Activated naive CD4-positive, alpha-beta T cell treated with anti-CD3 and anti-CD28 coated beads, Interleukin-2, amount 50 U/mL, for 24 hours (primary cell): ENCODE results near the gene AFF2.

Experiments
- H3K27ac Mint-ChIP-seq: one replicate; pipeline ENCODE4 v1.8.0; 2021; ENCODE audit warnings: mild to moderate bottlenecking, mixed read lengths
- H3K27me3 Mint-ChIP-seq: one replicate; pipeline ENCODE4 v1.8.0; 2021; ENCODE audit warnings: mixed read lengths
- H3K36me3 Mint-ChIP-seq: one replicate; pipeline ENCODE4 v1.8.0; 2021; ENCODE audit warnings: mixed read lengths
- H3K4me1 Mint-ChIP-seq: one replicate; pipeline ENCODE4 v1.8.0; 2021; ENCODE audit warnings: mixed read lengths
- H3K4me3 Mint-ChIP-seq: one replicate; pipeline ENCODE4 v1.8.0; 2021; ENCODE audit warnings: mild to moderate bottlenecking, mixed read lengths
- H3K9me3 Mint-ChIP-seq: one replicate; pipeline ENCODE4 v1.8.0; 2021; ENCODE audit warnings: mixed read lengths

Gene AFF2

GRCh38 chrX:148517176-148517575 is 16.8 kb downstream of the AFF2 start:
- H3K9me3 Mint-ChIP-seq = no peaks in the 10 kb centered on the region
- H3K27ac Mint-ChIP-seq = no peak overlapping the region
- no peaks in the 10 kb centered on the region for H3K4me1 Mint-ChIP-seq
- H3K4me3 Mint-ChIP-seq = no peak overlapping the region
- H3K27me3 Mint-ChIP-seq = no peaks in the 10 kb centered on the region
- H3K36me3 Mint-ChIP-seq = no peaks in the 10 kb centered on the region

- Mint-ChIP-seq H3K27ac (no peak overlapping the region), H3K4me1 (no peaks in the 10 kb centered on the region), H3K36me3 (no peaks in the 10 kb centered on the region), H3K4me3 (no peak overlapping the region), H3K27me3 (no peaks in the 10 kb centered on the region), H3K9me3 (no peaks in the 10 kb centered on the region)
Observed at GRCh38 chrX:148522006-148522405, 21.6 kb downstream of the AFF2 start.

- no peaks in the 10 kb centered on the region for H3K9me3 Mint-ChIP-seq
- no peaks in the 10 kb centered on the region for H3K4me1 Mint-ChIP-seq
- no peaks in the 10 kb centered on the region for H3K36me3 Mint-ChIP-seq
- no peaks in the 10 kb centered on the region for H3K27me3 Mint-ChIP-seq
- no peak overlapping the region for H3K27ac Mint-ChIP-seq
- no peak overlapping the region for H3K4me3 Mint-ChIP-seq
Observed at GRCh38 chrX:148523303-148524080, 23.1 kb downstream of the AFF2 start.

- H3K4me1 Mint-ChIP-seq = no peaks in the 10 kb centered on the region
- H3K27me3 Mint-ChIP-seq = no peaks in the 10 kb centered on the region
- H3K27ac Mint-ChIP-seq = no peak overlapping the region
- H3K36me3 Mint-ChIP-seq = no peaks in the 10 kb centered on the region
- H3K9me3 Mint-ChIP-seq = no peaks in the 10 kb centered on the region
- no peak overlapping the region for H3K4me3 Mint-ChIP-seq
Observed at GRCh38 chrX:148530464-148531077, 30.2 kb downstream of the AFF2 start.

- no peaks in the 10 kb centered on the region for H3K36me3 Mint-ChIP-seq
- H3K27me3 Mint-ChIP-seq = no peaks in the 10 kb centered on the region
- H3K27ac Mint-ChIP-seq = no peak overlapping the region
- no peaks in the 10 kb centered on the region for H3K9me3 Mint-ChIP-seq
- H3K4me1 Mint-ChIP-seq = no peaks in the 10 kb centered on the region
- H3K4me3 Mint-ChIP-seq = no peak overlapping the region
Observed at GRCh38 chrX:148534291-148534690, 33.9 kb downstream of the AFF2 start.

GRCh38 chrX:148535639-148536038 is 35.2 kb downstream of the AFF2 start:
- no peaks in the 10 kb centered on the region for H3K9me3 Mint-ChIP-seq
- no peaks in the 10 kb centered on the region for H3K36me3 Mint-ChIP-seq
- no peaks in the 10 kb centered on the region for H3K27me3 Mint-ChIP-seq
- no peaks in the 10 kb centered on the region for H3K4me1 Mint-ChIP-seq
- H3K4me3 Mint-ChIP-seq = no peak overlapping the region
- H3K27ac Mint-ChIP-seq = no peak overlapping the region

- H3K4me1 Mint-ChIP-seq = no peaks in the 10 kb centered on the region
- no peak overlapping the region for H3K27ac Mint-ChIP-seq
- H3K4me3 Mint-ChIP-seq = no peak overlapping the region
- no peaks in the 10 kb centered on the region for H3K36me3 Mint-ChIP-seq
- no peaks in the 10 kb centered on the region for H3K9me3 Mint-ChIP-seq
- no peaks in the 10 kb centered on the region for H3K27me3 Mint-ChIP-seq
Observed at GRCh38 chrX:148536961-148537360, 36.5 kb downstream of the AFF2 start.

GRCh38 chrX:148537556-148538182 is 37.3 kb downstream of the AFF2 start:
- Mint-ChIP-seq H3K4me3 (no peak overlapping the region), H3K4me1 (no peaks in the 10 kb centered on the region), H3K27me3 (no peaks in the 10 kb centered on the region), H3K27ac (no peak overlapping the region), H3K36me3 (no peaks in the 10 kb centered on the region), H3K9me3 (no peaks in the 10 kb centered on the region)

- Mint-ChIP-seq H3K4me1 (no peaks in the 10 kb centered on the region), H3K36me3 (no peaks in the 10 kb centered on the region), H3K27me3 (no peaks in the 10 kb centered on the region), H3K4me3 (no peak overlapping the region), H3K27ac (no peak overlapping the region), H3K9me3 (no peaks in the 10 kb centered on the region)
Observed at GRCh38 chrX:148538582-148538981, 38.2 kb downstream of the AFF2 start.

GRCh38 chrX:148540114-148540513 is 39.7 kb downstream of the AFF2 start:
- no peak overlapping the region for H3K4me3 Mint-ChIP-seq
- no peaks in the 10 kb centered on the region for H3K36me3 Mint-ChIP-seq
- H3K4me1 Mint-ChIP-seq = no peaks in the 10 kb centered on the region
- H3K27ac Mint-ChIP-seq = no peak overlapping the region
- no peaks in the 10 kb centered on the region for H3K9me3 Mint-ChIP-seq
- H3K27me3 Mint-ChIP-seq = no peaks in the 10 kb centered on the region

- no peak overlapping the region for H3K4me3 Mint-ChIP-seq
- H3K36me3 Mint-ChIP-seq = no peaks in the 10 kb centered on the region
- no peaks in the 10 kb centered on the region for H3K4me1 Mint-ChIP-seq
- H3K9me3 Mint-ChIP-seq = no peaks in the 10 kb centered on the region
- H3K27ac Mint-ChIP-seq = no peak overlapping the region
- no peaks in the 10 kb centered on the region for H3K27me3 Mint-ChIP-seq
Observed at GRCh38 chrX:148540671-148541583, 40.5 kb downstream of the AFF2 start.

GRCh38 chrX:148541584-148541940 is 41.1 kb downstream of the AFF2 start:
- Mint-ChIP-seq H3K27me3 (no peaks in the 10 kb centered on the region), H3K36me3 (no peaks in the 10 kb centered on the region), H3K4me1 (no peaks in the 10 kb centered on the region), H3K27ac (no peak overlapping the region), H3K4me3 (no peak overlapping the region), H3K9me3 (no peaks in the 10 kb centered on the region)

- H3K27me3 Mint-ChIP-seq = no peaks in the 10 kb centered on the region
- H3K4me1 Mint-ChIP-seq = no peaks in the 10 kb centered on the region
- no peak overlapping the region for H3K4me3 Mint-ChIP-seq
- no peaks in the 10 kb centered on the region for H3K9me3 Mint-ChIP-seq
- no peaks in the 10 kb centered on the region for H3K36me3 Mint-ChIP-seq
- no peak overlapping the region for H3K27ac Mint-ChIP-seq
Observed at GRCh38 chrX:148542481-148543255, 42.3 kb downstream of the AFF2 start.

- Mint-ChIP-seq H3K36me3 (no peaks in the 10 kb centered on the region), H3K27ac (no peak overlapping the region)
Observed at GRCh38 chrX:148552775-148553174, 52.4 kb downstream of the AFF2 start.

GRCh38 chrX:148555101-148555500 is 54.7 kb downstream of the AFF2 start:
- H3K9me3 Mint-ChIP-seq = no peaks in the 10 kb centered on the region
- H3K27ac Mint-ChIP-seq = no peak overlapping the region
- no peak overlapping the region for H3K4me3 Mint-ChIP-seq
- H3K27me3 Mint-ChIP-seq = no peaks in the 10 kb centered on the region
- peaks cover 4% of the 10 kb centered on the region for H3K4me1 Mint-ChIP-seq
- H3K36me3 Mint-ChIP-seq = no peaks in the 10 kb centered on the region

More at GRCh38 chrX:148552775-148553174, 52.4 kb downstream of the AFF2 start:
- no peaks in the 10 kb centered on the region for H3K27me3 Mint-ChIP-seq
- no peak overlapping the region for H3K4me3 Mint-ChIP-seq
- peaks cover 4% of the 10 kb centered on the region for H3K4me1 Mint-ChIP-seq
- no peaks in the 10 kb centered on the region for H3K9me3 Mint-ChIP-seq
